Activated CD4-positive, alpha-beta T cell treated with anti-CD3 and anti-CD28 coated beads, Interleukin-2, amount 50 U/mL, for 1 hour (primary cell): ENCODE data around the gene DYNC2I2.
"Not testable (repeated sequence)": the region's sequence is repeated elsewhere in the genome, so short reads cannot be mapped to it uniquely, and the experiment has no call there.

Source experiments
- DNase-seq: peaks from one replicate; pipeline ENCODE4 v3.0.0-alpha.2; 2020

Gene DYNC2I2

GRCh38 chr9:128656416-128657343 is at the start of gene DYNC2I2:
TSS of gene DYNC2I2 (minus strand) at chr9:128656847. CDS start at chr9:128656726, 121 bp downstream.
- peak; percentile 97 for DNase-seq

DNA sequence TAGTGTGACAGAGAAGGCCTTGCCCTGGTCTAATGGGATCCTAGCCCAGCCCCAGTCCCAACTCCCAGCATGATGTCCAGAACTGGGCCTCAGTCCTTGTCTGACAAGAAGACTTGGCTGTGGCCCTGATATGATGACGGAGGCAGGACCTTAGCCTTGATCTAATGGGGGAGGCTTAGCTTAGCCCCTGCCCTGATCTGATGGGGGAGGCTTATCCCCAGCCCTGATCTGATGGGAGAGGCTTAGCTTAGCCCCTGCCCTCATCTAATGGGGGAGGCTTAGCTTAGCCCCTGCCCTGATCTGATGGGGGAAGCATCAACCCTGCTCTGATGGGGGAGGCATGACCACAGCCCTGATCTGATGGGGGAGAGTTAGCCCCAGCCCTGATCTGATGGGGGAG is 49.4 kb upstream of the DYNC2I2 start:
- no peak for DNase-seq

GRCh38 chr9:128705051-128705965 is 48.7 kb upstream of the DYNC2I2 start:
- DNase-seq: no peak

DNA sequence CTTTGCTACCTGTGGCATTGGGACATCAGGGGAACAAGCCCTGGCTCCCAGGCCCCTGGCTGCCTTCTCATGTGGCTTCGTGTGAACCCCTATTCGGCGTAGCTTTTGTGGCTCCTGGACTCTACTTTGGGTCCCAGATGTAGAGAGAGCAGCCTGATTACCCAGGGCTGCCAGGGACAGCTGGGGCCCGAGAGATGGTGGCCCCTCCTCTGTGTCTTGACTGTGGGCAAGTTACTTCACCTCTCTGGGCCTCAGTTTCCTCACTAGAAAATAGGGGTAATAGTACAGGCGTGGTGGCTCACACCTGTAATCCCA is 47.7 kb upstream of the DYNC2I2 start:
- no peak for DNase-seq

- DNase-seq: no peak
Observed at GRCh38 chr9:128703616-128704355, 47.1 kb upstream of the DYNC2I2 start.

GRCh38 chr9:128702949-128703615 is 46.4 kb upstream of the DYNC2I2 start:
- peak; percentile 15 for DNase-seq

GRCh38 chr9:128702445-128702948 is 45.9 kb upstream of the DYNC2I2 start, which contains the start of gene PKN3:
TSS of gene PKN3 (plus strand) at chr9:128702503. CDS start at chr9:128702916, 413 bp downstream.
- peak; percentile 88 for DNase-seq

DNA sequence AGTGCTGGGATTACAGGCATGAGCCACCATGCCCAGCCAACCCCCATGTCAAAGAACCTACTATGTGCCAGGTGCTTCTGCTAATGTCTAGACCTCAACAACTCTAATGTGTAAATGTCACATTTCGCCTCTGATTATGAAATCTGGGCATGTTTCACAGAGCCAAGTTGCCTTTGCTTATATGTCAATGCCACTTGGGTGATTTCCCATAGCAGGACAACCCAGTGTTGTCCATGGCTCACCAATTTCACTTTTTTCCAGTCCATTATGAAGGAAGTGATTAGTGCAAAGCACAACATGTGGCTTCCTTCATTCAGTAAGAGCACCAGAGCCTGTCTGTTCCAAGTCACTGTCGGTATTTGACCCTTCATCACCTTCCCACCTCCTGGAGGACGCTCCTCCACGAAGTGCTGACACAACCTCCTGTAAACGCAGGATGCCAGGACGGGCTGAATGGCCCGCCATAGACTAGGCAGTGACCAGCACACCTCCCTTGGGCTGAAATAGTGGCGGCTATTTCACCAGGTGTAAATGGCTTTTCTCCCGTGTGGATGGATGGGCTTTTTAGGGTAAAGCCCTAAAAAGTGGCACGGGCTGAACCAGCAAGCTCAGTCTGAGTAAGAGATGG is 44.7 kb upstream of the DYNC2I2 start:
- DNase-seq: no peak

- DNase-seq: not testable (repeated sequence)
Observed at GRCh38 chr9:128699096-128699795, 42.6 kb upstream of the DYNC2I2 start.

DNA sequence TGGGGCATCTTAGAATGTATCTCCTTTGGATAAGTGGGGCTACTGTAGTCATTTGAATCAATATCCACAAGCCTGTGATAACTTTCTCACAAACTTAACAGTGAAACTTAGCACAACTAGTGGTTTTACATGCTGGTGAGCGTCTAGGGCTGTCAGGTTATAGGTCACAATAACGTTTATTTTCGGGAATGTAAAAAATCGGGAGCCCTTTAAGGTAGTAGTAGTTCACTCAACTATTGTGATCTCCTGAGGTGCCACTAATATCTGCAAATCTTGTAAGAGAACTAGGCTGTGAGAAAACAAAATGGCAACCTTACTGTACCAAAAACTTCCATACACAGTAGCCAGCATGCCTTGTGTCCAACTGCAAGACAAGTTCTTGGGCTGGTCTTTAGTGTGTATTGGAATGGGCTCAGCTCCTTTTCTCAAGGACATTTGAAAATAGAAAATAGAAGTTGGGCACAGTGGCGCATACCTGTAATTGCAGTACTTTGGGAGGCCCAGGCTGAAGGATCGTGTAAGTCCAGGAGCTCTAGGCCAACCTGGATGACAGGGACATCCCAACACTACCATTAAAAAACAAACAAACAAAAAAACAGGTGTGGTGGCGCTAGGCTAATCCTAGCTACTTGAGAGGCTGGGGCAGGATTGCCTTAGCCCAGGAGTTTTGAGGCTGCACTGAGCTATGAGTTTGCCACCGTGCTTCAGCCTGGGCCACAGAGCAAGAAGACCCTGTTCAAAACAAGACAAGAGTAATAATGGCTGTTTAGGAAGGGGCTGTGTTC is 40.5 kb upstream of the DYNC2I2 start:
- DNase-seq: no peak

- DNase-seq: no peak
Observed at GRCh38 chr9:128694344-128694743, 37.7 kb upstream of the DYNC2I2 start.

DNA sequence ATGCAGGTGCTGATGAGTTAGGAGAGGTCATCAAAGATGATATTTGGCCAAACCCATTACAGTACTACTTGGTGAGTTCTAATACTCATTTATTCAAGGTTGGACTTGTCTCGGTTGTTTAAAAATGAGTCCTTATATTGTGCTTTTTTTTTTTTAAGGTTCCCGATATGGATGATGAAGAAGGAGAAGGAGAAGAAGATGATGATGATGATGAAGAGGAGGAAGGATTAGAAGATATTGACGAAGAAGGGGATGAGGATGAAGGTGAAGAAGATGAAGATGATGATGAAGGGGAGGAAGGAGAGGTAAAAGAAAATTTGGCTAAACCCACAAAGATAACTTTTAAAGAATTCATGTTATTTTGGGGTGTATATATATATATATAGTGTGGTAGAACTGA is 37.1 kb upstream of the DYNC2I2 start:
- not testable (repeated sequence) for DNase-seq

GRCh38 chr9:128690684-128691034 is 34.0 kb upstream of the DYNC2I2 start:
- no peak for DNase-seq

DNA sequence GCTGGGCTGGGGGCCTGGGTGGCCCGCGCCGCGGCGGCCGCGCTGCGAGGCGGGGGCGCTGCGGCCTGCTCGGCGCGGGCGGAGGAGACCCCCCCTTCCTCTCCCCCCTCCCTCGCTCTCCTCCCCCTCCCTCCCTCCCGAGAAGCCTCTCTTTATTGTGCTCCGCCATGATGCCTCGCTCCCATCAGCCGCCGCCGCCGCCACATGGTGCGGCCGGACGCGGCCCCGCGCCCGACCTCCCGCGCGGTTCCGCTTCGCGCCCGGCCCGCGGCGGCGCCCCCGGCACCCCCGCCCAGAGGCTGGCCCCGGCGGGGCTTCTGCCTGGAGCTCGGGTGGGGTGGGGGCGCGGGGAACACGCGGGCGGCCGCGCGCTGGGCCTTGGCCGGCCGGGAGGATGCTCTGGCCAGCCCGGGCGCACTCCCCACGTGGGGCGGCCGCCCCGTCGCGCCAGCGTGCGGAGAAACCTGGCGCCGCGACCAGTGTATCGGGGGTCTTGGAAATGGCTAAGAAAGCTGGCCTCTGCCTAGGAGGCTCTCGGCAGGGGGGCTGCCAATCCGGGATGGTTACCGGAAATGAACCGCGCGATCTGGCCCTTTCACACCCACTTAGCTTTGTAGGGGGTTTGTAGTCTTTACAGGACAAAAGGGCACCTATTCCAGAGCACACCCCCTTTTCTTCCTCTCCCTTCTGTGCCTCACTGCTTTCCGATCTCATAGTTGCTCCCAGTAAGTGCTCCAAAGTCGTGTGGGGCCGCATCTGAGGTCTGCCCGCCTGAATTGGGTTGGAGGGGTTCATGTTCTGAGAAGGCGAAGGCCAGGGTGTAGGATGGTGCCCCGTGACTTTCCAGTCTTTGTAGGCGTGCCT is 33.4 kb upstream of the DYNC2I2 start:
- DNase-seq: peak; percentile 57

DNA sequence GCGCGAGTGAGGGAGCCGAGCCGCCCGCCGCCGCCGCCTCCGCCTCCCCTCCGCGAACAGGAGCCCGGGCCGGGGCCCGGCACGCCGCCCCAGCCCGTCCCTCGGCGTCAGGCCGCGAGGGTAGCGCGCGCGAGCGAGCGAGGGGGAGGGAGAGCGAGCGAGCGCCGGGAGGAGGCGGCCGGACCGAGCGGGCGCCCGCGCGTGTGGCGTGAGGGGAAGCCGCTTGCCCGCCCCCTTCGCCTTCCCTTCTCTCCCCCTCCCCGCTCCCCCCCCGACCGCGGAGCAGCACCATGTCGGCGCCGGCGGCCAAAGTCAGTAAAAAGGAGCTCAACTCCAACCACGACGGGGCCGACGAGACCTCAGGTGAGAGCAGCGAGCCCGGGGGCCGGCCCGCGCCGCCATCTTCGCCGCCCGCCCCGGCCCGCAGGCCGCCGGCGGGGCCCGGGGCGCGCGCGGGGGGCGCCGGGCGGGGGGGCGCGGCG is 32.7 kb upstream of the DYNC2I2 start:
- DNase-seq: peak; percentile 54

DNA sequence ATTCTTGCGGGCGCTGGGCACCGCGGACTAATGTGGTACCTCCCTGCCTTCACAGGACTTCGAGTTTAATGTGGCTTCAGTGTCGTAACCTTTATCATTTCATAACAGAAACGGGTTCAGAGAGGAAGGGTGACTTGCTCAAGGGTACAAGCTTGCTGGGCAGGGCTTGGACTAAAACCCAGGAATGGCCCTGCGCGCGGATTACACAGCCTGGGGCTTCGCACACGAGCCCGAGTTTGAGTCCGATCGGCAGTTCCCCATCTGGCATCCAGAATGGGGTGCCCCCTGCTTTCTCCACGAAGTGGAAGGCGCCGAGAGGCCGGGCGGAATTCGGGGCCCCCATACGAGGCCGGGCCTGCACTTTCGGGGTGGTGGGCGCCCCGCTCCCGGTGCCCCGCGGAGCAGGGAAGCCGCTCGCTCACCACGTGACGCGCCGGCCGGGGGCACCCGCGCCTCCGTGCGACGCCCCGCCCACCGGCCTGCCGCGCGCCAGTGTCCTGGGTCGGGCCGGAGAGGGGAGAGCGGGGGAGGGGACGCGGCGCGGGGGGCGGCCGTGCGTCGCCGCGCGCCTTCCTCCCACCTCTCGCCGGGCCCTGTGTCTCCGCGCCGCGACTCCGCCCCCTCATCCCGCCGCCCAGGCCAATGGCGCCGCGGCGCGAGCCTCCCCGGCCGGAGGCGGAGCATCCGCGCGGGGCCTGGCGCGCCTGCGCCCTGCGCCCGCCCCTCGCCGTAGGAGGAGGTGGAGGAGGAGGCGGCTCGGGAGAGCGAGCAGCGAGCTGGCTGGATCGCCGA is 32.0 kb upstream of the DYNC2I2 start, which contains the start of gene SET:
Gene SET, plus strand, starts transcription at position 722 of the 792 bp plus-strand sequence. CDS start 361 bp downstream, outside the sequence.
- DNase-seq: peak; percentile 87

- DNase-seq: no peak
Observed at GRCh38 chr9:128687453-128687852, 30.8 kb upstream of the DYNC2I2 start.
